GM12801 (cell line): ENCODE measurements around the gene TAF6.

ENCODE experiments used
- CTCF ChIP-seq: IDR thresholded peaks from one replicate; pipeline ENCODE4 v1.5.1; 2011; ENCODE audit warnings: control low read depth; ENCODE audit not compliant: insufficient read length; ENCODE audit errors: extremely low read depth

The TAF6 gene

GRCh38 chr7:100077205-100077604, 42.0 kb downstream of the TAF6 start:
- TF ChIP-seq CTCF: no peak

GRCh38 chr7:100075418-100075817, 43.7 kb downstream of the TAF6 start:
- TF ChIP-seq CTCF: no peak

- no peak for TF ChIP-seq CTCF
Observed at GRCh38 chr7:100074841-100075240, 44.3 kb downstream of the TAF6 start.

GRCh38 chr7:100072462-100072861, 46.7 kb downstream of the TAF6 start:
- TF ChIP-seq CTCF: no peak

- TF ChIP-seq CTCF: no peak
Observed at GRCh38 chr7:100071018-100071723, 48.0 kb downstream of the TAF6 start.

GRCh38 chr7:100069991-100070390, 49.2 kb downstream of the TAF6 start:
- no peak for TF ChIP-seq CTCF

GRCh38 chr7:100066953-100067352, 52.2 kb downstream of the TAF6 start:
- TF ChIP-seq CTCF: no peak
